NCI-H82 treated with DMSO at 0.1 percent for 48 hours (cell line): ENCODE results near the gene AGPAT2.

Source experiments
- DNase-seq: peaks from one replicate; lab custom pipeline; 2025; ENCODE audit not compliant: unreplicated experiment; lab: John Stamatoyannopoulos, UW

Gene AGPAT2

GRCh38 chr9:136689108-136689460 is 1.8 kb upstream of the AGPAT2 start:
- DNase-seq, result no peak

- DNase-seq, result no peak
Measured at GRCh38 chr9:136688274-136689107, 1.2 kb upstream of the AGPAT2 start.

DNA sequence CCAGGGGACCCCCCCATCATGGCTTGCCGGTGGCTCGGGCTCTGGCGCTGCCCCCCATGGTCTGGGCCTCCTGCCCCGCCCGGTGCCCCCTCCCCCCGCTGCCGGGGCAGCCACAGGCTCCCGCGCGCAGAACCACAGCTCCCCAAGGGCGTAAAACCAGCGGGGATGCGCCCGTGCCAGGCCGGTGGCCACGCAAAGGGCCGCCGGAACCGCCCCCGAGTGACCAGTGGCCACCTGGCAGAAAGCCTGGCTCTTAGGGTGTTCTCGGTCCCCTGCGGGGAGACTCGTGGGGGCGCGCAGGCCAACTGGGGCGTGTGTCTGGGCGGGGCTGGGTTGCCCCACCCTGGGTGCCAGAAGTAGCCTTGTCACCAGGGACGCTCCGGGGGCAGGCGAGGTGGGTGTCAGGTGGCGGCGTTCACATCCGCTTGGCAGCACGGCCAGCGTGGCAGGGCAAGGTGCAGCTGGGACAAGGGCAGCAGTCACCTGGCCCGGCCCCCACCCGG is 515 bp upstream of the AGPAT2 start:
- DNase-seq, result no peak

- no peak for DNase-seq
Measured at GRCh38 chr9:136686534-136686793, 793 bp downstream of the AGPAT2 start.

DNA sequence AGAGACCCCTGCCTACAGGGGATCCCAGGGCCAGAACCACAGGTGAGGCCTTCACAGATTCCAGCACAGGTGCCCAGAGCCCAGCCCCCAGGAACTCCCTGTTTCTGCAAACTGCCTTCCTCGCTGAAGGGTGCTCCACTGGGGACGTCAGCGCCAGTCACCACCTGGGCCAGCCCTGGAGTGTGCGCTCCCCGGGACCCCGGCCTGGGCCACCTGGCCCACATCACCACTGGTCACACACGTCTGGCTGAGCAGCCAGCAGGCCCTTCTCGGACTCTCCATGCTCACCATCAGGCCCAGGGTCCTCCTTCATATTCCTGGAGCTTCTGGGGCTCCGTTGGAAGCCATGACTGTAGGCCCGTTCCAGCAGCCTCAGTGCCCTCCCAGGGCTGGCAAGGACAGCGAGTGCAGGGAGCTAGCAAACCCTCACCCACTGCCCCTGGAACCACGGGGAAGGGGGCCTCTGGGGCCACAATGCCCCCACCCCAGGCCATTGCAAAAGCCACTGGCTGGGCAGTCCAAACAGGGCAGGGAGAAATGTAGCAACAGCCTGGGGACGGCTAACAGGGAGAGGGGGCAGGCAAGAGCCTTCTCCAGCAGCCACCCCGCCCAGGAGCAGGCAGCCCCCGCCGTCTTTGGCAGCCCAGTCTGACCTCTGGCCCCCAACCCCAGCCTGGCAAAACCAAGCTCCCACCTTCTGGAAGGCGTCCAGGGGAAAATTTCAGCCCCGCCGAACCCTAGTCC is 1.3 kb downstream of the AGPAT2 start:
- DNase-seq, result no peak

DNA sequence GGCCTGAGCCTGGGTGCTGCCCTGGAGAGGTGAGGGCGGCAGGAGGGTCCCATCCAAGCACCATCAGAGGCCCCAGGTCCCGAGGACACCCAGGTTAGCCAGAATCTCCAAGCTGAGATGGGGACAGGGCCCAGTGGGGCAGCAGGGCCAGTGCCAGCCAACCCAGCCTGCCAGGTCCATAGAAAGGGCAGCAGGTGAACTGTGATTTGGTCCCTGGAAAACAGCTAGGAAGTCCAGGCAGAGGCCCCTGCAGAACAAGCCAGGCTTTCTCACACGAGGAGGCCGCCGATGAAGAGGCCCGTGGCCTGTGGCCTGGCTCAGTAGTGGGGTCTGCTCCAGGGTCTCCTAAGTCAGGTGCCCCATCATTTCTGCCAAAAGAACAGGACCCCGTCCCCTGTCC is 2.0 kb downstream of the AGPAT2 start:
- no peak for DNase-seq

DNA sequence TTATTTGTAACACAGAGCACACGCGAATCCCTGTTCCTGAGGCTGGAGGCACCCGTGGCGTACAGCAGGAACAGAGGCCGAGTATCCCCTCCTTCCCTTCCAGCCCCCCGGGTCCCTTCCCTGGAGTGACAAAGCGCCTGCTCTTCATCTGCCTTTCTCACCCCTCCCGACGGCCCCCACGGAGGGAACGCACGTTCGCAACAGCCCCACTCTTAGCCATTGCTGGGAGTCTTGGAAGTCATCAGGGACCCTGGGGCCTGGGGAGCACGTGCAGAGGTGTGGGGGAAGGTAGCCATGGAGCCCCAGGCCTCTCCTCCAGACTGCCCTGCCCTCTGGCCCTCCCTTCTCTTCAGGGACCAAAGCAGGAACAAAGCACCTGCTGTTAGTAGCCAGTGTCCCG is 2.5 kb downstream of the AGPAT2 start:
- DNase-seq, result no peak

GRCh38 chr9:136684339-136684738 is 2.9 kb downstream of the AGPAT2 start:
- no peak for DNase-seq

DNA sequence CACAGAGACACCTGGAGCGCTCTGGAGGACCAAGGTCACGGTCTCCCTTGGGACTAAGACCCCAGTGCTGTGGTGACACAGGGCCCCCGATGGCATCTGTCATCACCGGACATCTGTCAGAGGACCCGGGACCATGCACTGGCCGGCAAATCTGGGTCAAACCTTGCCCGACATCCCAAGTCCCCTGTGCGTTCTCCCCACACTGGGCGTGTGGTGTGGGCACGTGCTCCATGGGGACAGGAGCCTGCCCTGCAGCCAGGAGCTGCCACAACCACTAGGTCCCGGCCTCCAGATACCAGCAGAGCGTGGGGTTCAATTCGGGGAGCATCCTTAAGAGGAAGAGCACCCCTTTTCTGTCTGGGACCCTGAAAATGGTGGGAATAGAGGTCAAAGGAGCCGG is 3.5 kb downstream of the AGPAT2 start:
- DNase-seq, result no peak

GRCh38 chr9:136683173-136683745 is 4.0 kb downstream of the AGPAT2 start:
- DNase-seq, result no peak

DNA sequence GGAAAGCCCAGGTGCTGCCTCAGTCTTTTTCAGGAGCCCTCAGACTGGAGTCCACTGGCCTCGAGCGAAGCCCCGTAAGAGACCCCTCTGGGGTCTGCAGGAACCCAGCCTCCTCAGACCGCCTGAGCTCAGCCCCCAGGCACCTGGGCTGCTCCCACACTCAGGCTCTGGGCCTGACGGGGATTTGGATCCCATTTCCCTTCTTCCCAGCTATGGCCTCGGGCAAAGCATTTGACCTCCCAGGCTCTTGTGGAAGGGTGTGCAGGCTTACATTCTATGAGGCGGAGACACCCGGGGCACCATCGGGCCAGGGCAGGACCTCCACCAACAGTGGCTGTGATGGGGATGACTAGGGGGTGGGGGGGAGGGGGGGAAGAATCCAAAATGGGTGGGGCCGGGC is 4.5 kb downstream of the AGPAT2 start:
- DNase-seq, result no peak

DNA sequence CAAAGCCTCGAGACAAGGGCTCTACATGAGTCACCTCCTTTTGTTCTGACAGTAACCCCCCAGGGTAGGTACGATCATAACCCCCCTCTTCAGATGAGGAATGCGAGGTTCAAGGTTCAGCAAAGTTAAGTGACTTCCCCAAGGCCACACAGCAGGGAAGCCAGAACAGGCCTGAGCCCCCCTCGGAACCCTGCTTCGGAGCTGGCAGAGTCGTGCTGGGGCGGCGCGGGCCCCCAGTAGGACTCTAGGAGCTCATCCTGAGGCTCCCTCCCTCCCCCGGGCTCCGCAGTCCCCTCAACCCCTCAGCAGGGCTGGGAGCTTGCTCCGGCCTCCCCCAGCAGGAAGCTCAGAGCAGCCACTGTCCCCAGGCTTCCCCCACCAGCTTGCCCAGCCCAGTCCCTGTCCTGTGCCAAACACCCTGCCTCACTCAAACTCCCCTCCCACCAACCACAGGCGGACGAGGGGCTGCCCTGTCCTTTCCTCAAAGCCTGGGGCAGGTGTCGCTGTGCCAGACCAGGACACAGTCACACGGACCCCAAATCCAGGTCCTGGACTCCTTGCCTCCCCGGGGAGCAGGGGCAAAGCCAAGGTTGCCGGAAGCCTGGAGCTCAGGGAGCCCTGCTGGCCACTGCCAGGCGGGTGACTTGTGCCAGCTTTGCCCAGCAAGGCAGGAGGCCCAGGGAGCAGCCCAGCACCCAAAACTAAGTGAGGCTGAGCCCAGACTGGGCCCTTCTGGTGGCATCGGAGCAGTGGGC is 5.1 kb downstream of the AGPAT2 start:
- DNase-seq, result no peak

DNA sequence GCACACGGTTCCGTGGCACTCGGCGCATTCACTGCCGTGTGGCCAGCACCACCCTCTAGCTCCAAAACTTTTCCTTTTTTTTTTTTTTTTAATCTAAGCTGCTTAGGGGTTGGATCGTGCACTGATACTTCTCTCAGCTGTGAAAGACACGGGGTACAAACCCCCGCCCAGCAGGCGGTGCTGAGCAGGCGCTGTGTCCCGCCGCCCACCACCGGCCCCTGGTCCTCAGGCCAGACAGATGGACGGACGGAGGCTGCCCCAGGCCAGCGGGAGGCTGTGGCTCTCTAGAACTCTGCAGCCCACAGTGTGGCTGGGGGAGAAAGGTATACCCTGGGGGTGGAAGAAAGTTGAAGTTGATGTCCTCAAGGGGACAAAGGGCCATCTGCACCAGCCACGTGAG is 6.2 kb downstream of the AGPAT2 start:
- DNase-seq, result no peak

DNA sequence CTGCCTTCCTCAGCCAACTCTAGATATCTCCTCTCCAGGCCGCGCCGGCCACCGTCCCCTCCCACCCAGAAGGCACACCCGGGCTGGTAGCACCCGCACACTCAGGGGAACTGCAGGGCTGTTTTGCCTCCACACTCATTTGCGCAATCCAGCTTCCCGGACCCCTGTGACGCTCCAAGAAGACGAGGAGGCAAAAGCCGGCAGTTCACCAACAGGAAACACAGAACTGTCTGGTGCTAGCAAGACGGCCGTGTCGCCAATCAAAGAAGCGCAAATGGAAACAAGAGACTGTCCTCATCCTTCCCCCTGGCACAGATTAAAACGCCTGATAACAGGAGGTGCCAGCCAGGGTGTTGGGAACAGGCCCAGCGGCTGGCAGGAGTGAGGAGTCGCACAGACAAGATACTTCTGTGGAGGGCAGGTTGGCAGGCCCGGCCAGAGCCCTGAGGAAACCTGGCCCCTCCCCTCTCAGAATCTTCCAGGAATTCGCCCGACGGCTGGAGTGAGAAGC is 7.8 kb downstream of the AGPAT2 start:
- no peak for DNase-seq

- DNase-seq, result no peak
Measured at GRCh38 chr9:136678624-136679023, 8.6 kb downstream of the AGPAT2 start.

GRCh38 chr9:136678034-136678433 is 9.2 kb downstream of the AGPAT2 start:
- no peak for DNase-seq

DNA sequence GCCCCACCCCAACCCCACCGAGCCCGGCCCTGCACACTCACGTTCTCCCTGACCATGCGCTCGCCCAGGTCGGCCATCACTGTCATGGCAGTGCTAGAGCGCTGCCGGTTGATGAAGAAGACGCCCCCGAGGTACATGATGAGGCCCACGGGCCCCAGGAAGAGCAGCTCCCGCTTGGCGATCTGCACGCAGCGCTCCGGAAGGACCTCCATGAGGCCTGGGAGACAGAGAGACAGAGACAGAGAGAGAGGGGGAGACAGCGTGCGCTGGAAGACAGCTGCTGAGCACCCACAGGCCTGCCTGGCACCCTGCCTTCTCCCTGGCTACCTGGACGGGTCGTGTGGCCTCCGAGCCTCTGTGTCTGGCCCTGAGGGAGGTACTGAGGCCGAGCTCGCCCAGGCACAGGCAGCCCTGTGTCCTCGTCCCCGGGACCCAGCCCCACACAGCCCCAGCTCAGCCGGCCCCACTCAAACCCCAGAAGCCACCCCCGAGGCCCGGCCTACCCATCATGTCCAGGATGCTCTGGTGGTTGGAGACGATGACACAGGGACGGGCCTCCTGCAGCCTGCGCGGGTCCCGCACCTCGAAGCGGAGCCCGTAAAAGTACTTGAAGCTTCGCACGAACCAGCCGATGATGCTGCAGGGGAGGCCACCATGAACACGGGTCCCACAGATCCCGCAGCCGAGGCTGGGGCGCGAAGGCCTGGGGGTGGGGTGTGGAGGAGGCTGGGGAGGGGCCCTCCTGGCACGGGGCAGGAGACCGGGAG is 10.2 kb downstream of the AGPAT2 start:
- DNase-seq, result no peak

DNA sequence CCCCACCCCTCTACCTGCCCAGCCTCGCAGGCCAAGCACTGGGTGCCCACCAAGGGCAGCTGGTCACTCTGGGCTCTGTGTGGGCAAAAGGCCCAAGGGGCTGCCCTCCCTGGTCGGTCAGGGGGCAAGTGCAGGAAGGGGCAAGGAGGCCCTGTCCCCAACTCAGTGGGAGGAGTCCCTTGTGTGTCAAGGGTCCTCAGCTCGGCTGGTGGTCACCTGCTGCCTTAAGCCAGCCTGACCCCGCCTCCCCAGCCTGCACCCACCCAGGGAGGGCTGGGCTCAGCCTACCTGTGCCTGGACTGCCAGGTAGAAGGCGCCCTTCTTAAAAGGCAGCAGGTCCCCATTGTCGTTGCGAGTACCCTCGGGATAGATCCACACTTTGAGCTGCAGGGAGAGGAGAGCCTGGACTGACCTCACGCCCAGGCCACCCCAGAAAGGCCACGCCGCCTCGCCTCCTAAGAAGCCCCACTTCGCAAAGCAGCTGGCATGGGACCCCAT is 10.9 kb downstream of the AGPAT2 start:
- no peak for DNase-seq

DNA sequence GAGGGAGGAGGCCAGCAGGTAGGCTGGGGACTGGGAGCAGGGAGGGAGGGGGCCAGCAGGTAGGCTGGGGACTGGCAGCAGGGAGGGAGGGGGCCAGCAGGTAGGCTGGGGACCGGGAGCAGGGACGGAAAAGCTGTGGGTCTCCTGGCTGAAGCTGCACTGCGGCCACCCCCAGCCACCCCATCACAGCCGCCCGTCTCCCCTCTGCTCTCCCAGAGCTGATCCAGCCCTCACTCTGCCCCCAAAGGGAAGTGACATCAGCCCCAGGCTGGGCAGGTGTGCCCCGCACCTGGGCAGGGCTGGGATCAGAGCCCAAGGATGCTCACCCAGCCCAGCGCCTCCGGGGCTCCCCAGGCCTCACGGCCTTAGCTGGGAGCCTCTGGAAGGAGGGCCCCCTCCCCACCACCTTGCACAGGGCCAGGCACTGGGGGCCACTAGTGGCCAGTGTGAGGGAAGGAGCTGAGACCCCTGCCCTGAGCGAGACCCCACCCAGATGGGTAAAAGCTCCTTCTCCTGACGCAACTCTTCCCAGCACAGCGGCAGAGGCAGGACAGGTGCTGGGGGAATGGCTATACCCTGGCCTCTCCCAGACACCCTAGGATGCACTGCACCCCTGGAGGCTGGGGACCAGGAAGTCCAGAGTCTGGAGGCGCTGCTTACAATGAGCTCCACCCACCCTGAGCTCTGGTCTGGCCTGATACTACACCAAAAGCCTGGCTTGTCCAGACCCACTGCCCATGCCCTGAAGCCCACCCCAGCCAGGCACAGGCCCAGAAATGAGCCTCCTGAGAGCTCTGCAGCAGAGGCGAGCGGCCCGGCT is 11.6 kb downstream of the AGPAT2 start:
- DNase-seq, result no peak
